D721Med (cell line): ENCODE data around the gene NLGN4X.

Experiments
- DNase-seq: peaks from one replicate; pipeline ENCODE4 v3.0.0; 2011; ENCODE audit warnings: low spot score; ENCODE audit not compliant: insufficient read length
- FAIRE-seq: peaks from 2 replicates; lab custom pipeline; 2011; peaks lifted over from hg19 to GRCh38; lab: Jason Lieb, UNC
- CTCF ChIP-seq: IDR thresholded peaks from 2 replicates; pipeline ENCODE4 v1.5.1; 2012; ENCODE audit warnings: mild to moderate bottlenecking, control low read depth; ENCODE audit not compliant: insufficient read depth; ENCODE audit errors: missing control alignments

The NLGN4X gene

DNA sequence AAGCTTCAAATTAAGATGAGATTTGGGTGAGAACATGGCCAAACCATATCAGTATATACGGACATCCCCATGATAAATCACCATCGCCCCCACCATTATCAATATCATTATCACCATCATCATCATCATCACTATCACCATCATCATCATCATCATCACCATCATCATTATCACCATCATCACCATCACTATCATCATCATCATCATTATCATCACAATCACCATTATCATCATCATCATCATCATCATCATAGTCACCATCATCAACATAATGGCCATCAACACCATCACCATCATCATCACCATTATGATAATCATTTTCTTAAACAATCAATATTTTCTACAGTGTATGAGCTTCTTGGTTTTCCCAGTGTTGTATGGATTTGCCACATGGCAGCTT, 360.9 kb downstream of the NLGN4X start:
- DNase-seq: no peak
- peak; percentile 94 for FAIRE-seq
- TF ChIP-seq CTCF: no peak

DNA sequence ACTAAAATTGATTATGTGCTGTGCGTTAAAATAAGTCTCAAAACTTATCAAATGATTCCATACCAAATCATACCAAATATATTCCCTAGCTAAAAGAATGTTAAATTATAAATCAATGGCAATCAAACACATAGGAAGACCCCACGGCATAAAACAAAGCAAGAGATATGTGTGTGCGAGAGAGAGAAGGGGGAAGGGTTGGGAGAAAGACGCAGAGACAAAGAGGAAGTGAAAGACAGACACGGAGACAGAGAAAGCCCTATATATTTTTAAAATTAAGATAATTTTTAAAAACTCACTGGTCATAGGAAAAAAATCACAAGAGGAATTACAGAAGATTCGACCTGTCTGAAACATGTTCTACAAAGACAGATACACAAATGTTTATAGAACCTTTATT, 371.4 kb downstream of the NLGN4X start:
- no peak for TF ChIP-seq CTCF
- DNase-seq (no peak), FAIRE-seq (no peak)

DNA sequence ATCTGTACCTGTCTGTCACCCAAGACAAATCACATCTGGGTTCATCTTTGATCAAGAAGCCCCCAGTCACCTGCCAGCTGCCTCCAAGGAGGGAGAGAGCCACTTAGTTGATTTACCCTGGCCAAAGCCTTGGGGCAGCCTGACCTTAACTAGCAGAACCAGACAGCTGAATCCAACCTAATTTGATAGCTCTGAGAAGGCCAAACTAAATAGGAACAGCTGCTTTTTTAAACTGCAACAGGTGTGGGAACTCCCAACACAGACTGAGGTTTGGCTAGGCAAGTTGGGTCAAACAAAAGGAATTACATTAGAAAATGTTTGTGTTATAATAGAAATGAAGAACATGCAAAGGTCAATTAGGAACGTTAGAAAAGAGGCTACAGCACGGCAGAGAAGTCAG, 375.7 kb downstream of the NLGN4X start:
- DNase-seq (no peak), FAIRE-seq (no peak)
- TF ChIP-seq CTCF: no peak

GRCh38 chrX:5842601-5843000, 386.1 kb downstream of the NLGN4X start:
- no peak for DNase-seq
- no peak for TF ChIP-seq CTCF
- no peak for FAIRE-seq
